Neural cell (in vitro differentiated cells): ENCODE measurements around the gene GUCD1.

ENCODE experiments used
- CTCF ChIP-seq: fragments of 450-650 bp; IDR thresholded peaks from 2 replicates; pipeline ENCODE4 v1.5.1; 2014; ENCODE audit warnings: antibody characterized with exemption, mild to moderate bottlenecking, moderate library complexity; ENCODE audit not compliant: poor library complexity, severe bottlenecking
- EP300 ChIP-seq: fragments of 450-650 bp; conservative IDR thresholded peaks from 2 replicates; pipeline ENCODE4 v1.6.1; 2014; ENCODE audit warnings: antibody characterized with exemption, mild to moderate bottlenecking, moderate library complexity; ENCODE audit not compliant: poor library complexity, severe bottlenecking
- SMC3 ChIP-seq: fragments of 450-650 bp; conservative IDR thresholded peaks from 2 replicates; pipeline ENCODE4 v1.6.1; 2014; ENCODE audit warnings: antibody characterized with exemption, mild to moderate bottlenecking, moderate library complexity; ENCODE audit not compliant: poor library complexity
- TF ChIP-seq, protein P1 (sequence below): IDR thresholded peaks from 2 replicates; pipeline ENCODE4 v1.6.1; 2012; ENCODE audit warnings: borderline replicate concordance

GRCh38 chr22:24504956-24505736 lies 49.8 kb downstream of the GUCD1 start:
- TF ChIP-seq, protein P1, sequence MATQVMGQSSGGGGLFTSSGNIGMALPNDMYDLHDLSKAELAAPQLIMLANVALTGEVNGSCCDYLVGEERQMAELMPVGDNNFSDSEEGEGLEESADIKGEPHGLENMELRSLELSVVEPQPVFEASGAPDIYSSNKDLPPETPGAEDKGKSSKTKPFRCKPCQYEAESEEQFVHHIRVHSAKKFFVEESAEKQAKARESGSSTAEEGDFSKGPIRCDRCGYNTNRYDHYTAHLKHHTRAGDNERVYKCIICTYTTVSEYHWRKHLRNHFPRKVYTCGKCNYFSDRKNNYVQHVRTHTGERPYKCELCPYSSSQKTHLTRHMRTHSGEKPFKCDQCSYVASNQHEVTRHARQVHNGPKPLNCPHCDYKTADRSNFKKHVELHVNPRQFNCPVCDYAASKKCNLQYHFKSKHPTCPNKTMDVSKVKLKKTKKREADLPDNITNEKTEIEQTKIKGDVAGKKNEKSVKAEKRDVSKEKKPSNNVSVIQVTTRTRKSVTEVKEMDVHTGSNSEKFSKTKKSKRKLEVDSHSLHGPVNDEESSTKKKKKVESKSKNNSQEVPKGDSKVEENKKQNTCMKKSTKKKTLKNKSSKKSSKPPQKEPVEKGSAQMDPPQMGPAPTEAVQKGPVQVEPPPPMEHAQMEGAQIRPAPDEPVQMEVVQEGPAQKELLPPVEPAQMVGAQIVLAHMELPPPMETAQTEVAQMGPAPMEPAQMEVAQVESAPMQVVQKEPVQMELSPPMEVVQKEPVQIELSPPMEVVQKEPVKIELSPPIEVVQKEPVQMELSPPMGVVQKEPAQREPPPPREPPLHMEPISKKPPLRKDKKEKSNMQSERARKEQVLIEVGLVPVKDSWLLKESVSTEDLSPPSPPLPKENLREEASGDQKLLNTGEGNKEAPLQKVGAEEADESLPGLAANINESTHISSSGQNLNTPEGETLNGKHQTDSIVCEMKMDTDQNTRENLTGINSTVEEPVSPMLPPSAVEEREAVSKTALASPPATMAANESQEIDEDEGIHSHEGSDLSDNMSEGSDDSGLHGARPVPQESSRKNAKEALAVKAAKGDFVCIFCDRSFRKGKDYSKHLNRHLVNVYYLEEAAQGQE: no peak
- TF ChIP-seq CTCF: no peak
- no peak for TF ChIP-seq SMC3
- no peak for TF ChIP-seq EP300
